Stimulated activated naive B cell treated with anti-CD40 and anti-IgM and Interleukin-4, amounts not matched to agents 10 μg/mL and 1 μg/mL and 100 μg/mL, for 72 hours (primary cell): ENCODE measurements around the gene METAP1.
"Not testable (repeated sequence)": the region's sequence is repeated elsewhere in the genome, so short reads cannot be mapped to it uniquely, and the experiment has no call there.

Experiments
- ATAC-seq, 2 donors: fragments of 150-1000 bp; cut with Tn5 transposase; replicated peaks; 2 replicates each; pipeline ENCODE4 v1.10.0; 2021; ENCODE audit warnings: moderate library complexity in 1 of 2
- DNase-seq: peaks from one replicate; pipeline ENCODE4 v3.0.0; 2021
- H3K27ac Mint-ChIP-seq: one replicate; pipeline ENCODE4 v1.8.0; 2022; ENCODE audit warnings: mild to moderate bottlenecking, mixed read lengths
- H3K27me3 Mint-ChIP-seq, 2 donors: one replicate each; pipeline ENCODE4 v1.8.0; 2022; ENCODE audit warnings: mixed read lengths in 2 of 2
- H3K36me3 Mint-ChIP-seq, 2 donors: one replicate each; pipeline ENCODE4 v1.8.0; 2022; ENCODE audit warnings: mixed read lengths in 2 of 2, mild to moderate bottlenecking in 1 of 2
- H3K4me1 Mint-ChIP-seq, 2 donors: one replicate each; pipeline ENCODE4 v1.8.0; 2022; ENCODE audit warnings: mixed read lengths in 2 of 2, mild to moderate bottlenecking in 1 of 2
- H3K4me3 Mint-ChIP-seq, 2 donors: one replicate each; pipeline ENCODE4 v1.8.0; 2022; ENCODE audit warnings: mild to moderate bottlenecking in 2 of 2, mixed read lengths in 2 of 2, moderate library complexity in 1 of 2
- H3K9me3 Mint-ChIP-seq, 2 donors: one replicate each; pipeline ENCODE4 v1.8.0; 2022; ENCODE audit warnings: mixed read lengths in 2 of 2, mild to moderate bottlenecking in 1 of 2

Gene METAP1

DNA sequence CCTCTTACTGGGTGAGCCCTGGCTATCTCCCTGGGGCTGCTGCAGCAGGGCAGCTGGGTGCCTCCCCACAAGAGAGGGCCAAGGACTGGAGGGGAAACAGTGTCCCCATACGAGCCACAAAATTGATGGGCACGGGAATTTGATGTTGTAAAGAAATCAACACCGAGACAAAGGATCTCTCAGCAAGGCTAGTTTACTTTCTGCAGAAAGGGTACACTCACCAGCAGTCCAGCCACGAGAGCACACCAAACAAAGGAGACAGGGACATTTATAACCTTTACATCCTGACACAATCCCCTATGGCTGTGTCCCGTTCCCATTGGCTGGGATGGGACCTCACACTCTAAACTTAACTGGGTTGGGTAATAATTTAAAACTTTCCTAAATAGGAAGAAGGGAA lies 25.9 kb downstream of the METAP1 start:
- H3K4me3 Mint-ChIP-seq: no peak overlapping the region
- peak overlapping the region; percentile 43 for H3K27ac Mint-ChIP-seq
- H3K4me1 Mint-ChIP-seq: peaks cover 35 to 62% of the 10 kb centered on the region in 2 donors
- no peak for ATAC-seq
- H3K36me3 Mint-ChIP-seq: peaks cover 32 to 46% of the 10 kb centered on the region in 2 donors
- H3K9me3 Mint-ChIP-seq: peaks cover 12 to 13% of the 10 kb centered on the region in 2 donors
- H3K27me3 Mint-ChIP-seq: no peaks in the 10 kb centered on the region
- DNase-seq: no peak

DNA sequence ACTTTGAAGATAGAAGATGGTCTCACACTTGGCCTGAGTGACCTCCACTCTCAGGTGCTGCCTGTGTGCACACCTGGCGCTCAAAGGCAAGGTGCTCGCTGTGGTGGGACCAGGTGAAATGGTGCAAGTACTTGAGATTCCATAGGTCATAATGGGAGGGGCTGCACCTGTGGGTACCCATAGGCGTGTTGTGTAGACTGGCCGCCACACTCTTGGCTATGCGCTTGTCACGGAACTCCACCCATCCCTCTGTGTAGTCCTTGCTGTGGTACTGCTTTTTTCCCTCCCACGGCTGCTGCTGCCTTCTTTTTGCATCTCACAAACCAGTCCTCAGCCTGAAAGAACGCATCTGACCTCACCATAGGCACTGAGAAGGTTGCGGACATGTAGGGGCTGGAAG lies 27.0 kb downstream of the METAP1 start:
- peaks cover 41 to 65% of the 10 kb centered on the region in 2 donors for H3K4me1 Mint-ChIP-seq
- H3K27ac Mint-ChIP-seq: no peak overlapping the region
- H3K9me3 Mint-ChIP-seq: peaks cover 12 to 13% of the 10 kb centered on the region in 2 donors
- ATAC-seq (no peak), DNase-seq (no peak)
- H3K4me3 Mint-ChIP-seq: no peak overlapping the region
- no peaks in the 10 kb centered on the region for H3K27me3 Mint-ChIP-seq
- peaks cover 32 to 42% of the 10 kb centered on the region in 2 donors for H3K36me3 Mint-ChIP-seq

DNA sequence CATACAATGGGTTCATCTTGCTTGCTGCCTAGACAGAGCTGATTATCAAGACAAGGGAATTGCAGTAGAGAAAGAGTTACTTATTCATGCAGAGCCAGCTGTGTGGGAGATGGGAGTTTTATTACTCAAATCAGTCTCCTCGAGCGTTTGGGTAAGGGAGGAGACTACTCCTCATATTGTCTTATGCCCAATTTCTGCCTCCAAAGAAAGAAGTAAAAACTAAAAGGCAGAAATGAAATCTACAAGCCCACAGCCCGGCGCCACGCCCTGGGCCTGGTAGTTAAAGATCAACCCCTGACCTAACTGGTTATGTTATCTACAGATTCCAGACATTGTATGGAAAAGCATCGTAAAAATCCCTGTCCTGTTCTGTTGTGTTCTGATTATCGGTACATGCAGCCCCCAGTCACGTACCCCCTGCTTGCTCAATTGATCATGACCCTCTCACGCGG lies 28.3 kb downstream of the METAP1 start:
- Mint-ChIP-seq H3K36me3 (peaks cover 30 to 40% of the 10 kb centered on the region in 2 donors), H3K4me1 (peaks cover 40 to 70% of the 10 kb centered on the region in 2 donors), H3K27ac (peak overlapping the region; percentile 56), H3K9me3 (peaks cover 12 to 13% of the 10 kb centered on the region in 2 donors)
- H3K27me3 Mint-ChIP-seq, DNase-seq, H3K4me3 Mint-ChIP-seq: not testable (repeated sequence)
- peak in 1 of 2 donors; percentile 60 for ATAC-seq

DNA sequence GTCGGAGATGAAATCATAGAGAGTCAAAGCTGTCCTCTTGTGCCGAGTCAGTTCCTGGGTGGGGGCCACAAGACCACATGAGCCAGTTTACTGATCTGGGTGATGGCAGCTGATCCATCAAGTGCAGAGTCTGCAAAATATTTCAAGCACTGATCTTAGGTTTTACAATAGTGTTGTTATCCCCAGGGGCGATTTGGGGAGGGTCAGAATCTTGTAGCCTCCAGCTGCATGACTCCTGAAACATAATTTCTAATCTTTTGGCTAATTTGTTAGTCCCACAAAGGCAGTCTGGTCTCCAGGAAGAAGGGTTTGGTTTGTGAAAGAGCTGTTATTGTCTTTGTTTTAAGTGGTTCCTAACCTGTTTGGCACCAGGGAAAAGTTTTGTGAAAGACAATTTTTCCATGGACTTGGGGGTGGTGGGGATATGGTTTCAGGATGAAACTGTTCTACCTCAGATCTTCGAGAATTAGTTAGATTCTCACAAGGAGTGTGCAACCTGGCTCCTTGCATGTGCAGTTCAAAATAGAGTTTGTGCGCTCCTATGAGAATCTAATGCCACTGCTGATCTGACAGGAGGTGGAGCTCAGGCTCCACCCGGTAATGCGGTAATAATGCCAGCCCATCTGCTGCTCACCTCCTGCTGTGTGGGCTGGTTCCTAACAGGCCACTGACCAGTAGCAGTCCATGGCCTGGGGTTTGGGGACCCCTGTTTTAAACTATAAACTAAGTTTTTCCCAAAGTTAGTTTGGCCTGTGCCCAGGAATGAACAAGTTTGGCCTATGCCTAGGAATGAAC lies 29.2 kb downstream of the METAP1 start:
- H3K27me3 Mint-ChIP-seq: no peaks in the 10 kb centered on the region
- peaks cover 44 to 77% of the 10 kb centered on the region in 2 donors for H3K4me1 Mint-ChIP-seq
- peaks cover 9% of the 10 kb centered on the region in 2 donors for H3K9me3 Mint-ChIP-seq
- no peak for ATAC-seq
- peak overlapping the region; percentile 27 for H3K27ac Mint-ChIP-seq
- peaks cover 27 to 39% of the 10 kb centered on the region in 2 donors for H3K36me3 Mint-ChIP-seq
- no peak overlapping the region for H3K4me3 Mint-ChIP-seq
- DNase-seq: no peak

DNA sequence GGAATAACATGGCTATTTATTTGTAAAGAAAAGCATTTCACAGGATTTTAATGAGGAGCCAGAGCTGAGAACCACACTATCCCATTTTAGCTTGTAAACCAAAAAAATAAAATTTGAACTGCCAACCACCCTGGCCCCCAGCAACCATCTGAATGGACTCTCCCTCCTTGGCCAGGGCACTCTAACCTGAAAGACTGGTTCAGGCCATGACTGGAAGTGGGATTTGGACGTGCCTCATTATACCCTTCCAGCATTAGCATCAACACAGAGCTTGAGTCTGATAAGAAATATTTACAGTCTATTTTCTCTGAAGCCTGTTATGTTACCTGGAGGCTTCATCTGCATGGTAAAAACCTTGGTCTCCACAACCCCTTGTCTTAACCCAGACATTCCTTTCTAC lies 30.0 kb downstream of the METAP1 start:
- DNase-seq (no peak), ATAC-seq (no peak)
- H3K4me3 Mint-ChIP-seq: no peak overlapping the region
- H3K9me3 Mint-ChIP-seq: peaks cover 8 to 9% of the 10 kb centered on the region in 2 donors
- no peak overlapping the region for H3K27ac Mint-ChIP-seq
- no peaks in the 10 kb centered on the region for H3K27me3 Mint-ChIP-seq
- H3K36me3 Mint-ChIP-seq: peaks cover 22 to 37% of the 10 kb centered on the region in 2 donors
- H3K4me1 Mint-ChIP-seq: peaks cover 51 to 85% of the 10 kb centered on the region in 2 donors

DNA sequence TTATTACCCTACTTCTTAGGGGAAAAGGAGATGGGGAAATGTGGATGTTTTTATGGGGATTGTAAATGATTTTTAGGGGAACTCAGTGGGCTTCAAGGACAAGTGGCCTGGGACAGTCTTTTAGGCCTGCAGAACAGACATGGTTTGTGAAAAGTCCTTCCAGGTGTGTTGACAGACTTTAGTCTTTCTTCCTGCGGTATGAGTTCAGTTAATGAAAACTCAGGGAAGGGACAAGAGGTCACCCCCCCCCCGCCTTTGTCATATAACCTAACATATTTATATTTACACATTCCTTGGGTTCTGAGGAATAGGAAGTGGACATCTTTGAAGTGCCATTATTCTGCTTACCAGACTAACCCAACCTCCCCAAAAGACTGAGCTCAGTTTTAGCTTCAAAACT lies 31.8 kb downstream of the METAP1 start:
- no peaks in the 10 kb centered on the region for H3K27me3 Mint-ChIP-seq
- H3K4me3 Mint-ChIP-seq: no peak overlapping the region
- H3K4me1 Mint-ChIP-seq: peaks cover 43 to 76% of the 10 kb centered on the region in 2 donors
- DNase-seq (no peak), ATAC-seq (no peak)
- peaks cover 0 to 1% of the 10 kb centered on the region in 2 donors for H3K9me3 Mint-ChIP-seq
- no peak overlapping the region for H3K27ac Mint-ChIP-seq
- peaks cover 7 to 24% of the 10 kb centered on the region in 2 donors for H3K36me3 Mint-ChIP-seq

DNA sequence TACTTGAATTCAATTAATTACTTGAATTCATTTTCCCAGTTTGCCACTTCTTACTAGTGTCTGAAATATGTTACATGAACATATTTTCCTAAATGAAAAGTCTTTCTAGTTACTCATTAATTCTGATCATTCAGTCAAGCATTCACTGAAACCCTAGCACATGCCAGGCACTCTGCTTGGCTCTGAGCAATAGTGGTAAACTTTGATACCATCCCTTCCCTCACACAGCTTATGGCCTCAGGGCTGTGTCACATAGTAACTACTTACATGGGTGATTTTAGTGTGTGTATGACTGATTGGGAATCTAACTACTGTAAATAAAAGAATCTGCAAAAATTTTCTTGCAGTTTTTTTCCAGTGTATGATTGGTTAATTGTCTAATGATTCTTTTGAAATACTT lies 32.7 kb downstream of the METAP1 start:
- Mint-ChIP-seq H3K36me3 (peaks cover 3 to 17% of the 10 kb centered on the region in 2 donors), H3K9me3 (peaks cover 0 to 1% of the 10 kb centered on the region in 2 donors), H3K4me1 (peaks cover 39 to 67% of the 10 kb centered on the region in 2 donors), H3K27me3 (no peaks in the 10 kb centered on the region), H3K27ac (no peak overlapping the region), H3K4me3 (no peak overlapping the region)
- ATAC-seq (peak; percentile 86 to 92), DNase-seq (no peak)

DNA sequence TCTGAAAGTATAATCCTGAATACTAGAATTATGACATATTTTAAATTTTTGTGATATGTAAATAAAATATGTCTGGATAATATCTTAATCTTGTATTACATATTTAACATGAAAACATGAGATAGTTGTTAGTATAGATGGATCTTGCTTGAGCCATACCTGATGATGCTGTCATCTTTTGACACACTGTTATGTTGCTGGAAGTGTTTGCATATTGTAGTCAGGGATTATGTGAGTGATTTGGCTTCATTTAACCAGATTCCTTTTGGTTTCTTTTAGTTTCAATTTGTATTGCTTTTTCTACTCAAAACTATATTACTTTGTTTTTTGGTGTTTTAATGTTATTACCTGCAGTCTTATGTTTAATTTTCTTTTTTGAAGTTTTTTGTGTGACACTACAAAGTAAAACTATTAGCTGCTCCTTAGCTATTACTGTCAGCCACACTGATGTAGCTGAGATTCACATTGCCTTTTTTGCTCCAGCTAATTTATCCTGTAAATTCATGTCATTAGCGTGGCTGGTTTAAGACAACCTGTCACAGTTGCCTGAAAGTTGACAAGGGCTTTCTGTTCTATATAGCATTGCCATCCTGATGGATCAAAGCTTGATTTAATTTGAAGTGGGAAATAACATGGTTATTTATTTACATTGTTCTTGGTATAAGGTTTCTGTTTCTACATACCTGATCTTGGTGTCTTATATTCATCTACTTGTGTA lies 33.7 kb downstream of the METAP1 start:
- no peaks in the 10 kb centered on the region for H3K9me3 Mint-ChIP-seq
- H3K36me3 Mint-ChIP-seq: peaks cover 10 to 23% of the 10 kb centered on the region in 2 donors
- no peak for DNase-seq
- H3K27ac Mint-ChIP-seq: peak overlapping the region; percentile 65
- H3K4me3 Mint-ChIP-seq: no peak overlapping the region
- peaks cover 33 to 57% of the 10 kb centered on the region in 2 donors for H3K4me1 Mint-ChIP-seq
- ATAC-seq: no peak
- no peaks in the 10 kb centered on the region for H3K27me3 Mint-ChIP-seq

DNA sequence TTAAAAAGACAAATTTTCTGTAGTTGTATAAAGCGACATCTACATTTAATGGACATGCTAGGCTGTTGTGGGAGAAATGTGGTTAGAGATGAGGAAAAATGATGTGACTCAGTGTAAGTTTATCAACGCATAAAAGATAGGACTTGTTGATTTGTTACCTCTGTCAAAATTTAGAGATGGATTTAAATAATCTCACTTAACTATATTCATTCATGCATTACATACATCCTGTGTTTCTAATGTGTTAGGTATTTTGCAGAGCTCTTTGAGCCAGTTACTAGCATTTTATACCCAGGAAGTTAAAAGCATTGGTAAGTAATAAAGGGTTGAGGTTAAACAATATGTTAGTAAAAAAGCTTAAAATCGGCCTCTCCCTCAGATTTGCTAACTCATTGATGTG lies 34.3 kb downstream of the METAP1 start:
- H3K27ac Mint-ChIP-seq: peak overlapping the region; percentile 65
- H3K4me1 Mint-ChIP-seq: peaks cover 27 to 51% of the 10 kb centered on the region in 2 donors
- no peak for DNase-seq
- H3K4me3 Mint-ChIP-seq: no peak overlapping the region
- no peaks in the 10 kb centered on the region for H3K9me3 Mint-ChIP-seq
- H3K36me3 Mint-ChIP-seq: peaks cover 13 to 23% of the 10 kb centered on the region in 2 donors
- no peak for ATAC-seq
- no peaks in the 10 kb centered on the region for H3K27me3 Mint-ChIP-seq

DNA sequence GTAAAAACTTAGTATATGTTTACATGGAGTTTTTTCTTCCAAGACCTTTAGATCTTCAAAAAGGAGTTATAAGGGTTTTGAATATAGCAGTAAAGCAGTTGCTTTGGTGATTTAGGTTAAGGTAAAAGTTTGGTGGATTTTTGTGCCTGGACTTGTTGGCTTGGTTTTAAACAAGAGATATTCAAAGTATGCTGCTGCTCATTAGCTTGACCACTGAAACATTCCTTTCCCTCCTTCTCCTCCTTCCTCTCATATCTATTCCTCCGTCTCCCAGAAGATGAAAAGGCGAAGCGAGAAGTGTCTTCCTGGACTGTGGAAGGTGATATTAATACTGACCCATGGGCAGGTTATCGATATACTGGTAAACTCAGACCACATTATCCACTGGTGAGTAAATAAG lies 38.4 kb downstream of the METAP1 start:
- DNase-seq: no peak
- peaks cover 13 to 16% of the 10 kb centered on the region in 2 donors for H3K4me1 Mint-ChIP-seq
- ATAC-seq: no peak

DNA sequence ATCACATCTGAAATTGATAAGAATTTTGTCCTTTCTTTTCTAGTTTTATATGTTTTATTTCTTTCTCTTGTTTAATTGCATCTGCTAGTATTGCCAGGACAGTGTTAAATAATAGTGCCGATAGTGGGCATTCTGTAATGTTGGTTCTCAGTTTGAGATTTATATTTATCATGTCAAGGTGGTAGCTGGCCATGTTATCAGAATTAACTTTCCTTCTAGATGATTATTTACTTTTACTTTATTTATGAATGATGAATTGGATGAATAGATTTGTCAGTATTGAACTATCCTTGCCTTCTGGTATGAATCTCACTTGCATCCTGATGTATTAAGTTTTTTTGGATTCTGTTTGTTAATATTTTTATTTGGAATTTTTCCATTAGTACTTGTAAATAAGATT lies 42.7 kb downstream of the METAP1 start:
- Mint-ChIP-seq H3K4me1 (peaks cover 3% of the 10 kb centered on the region in 2 donors), H3K36me3 (peaks cover 28 to 42% of the 10 kb centered on the region in 2 donors), H3K27me3 (no peaks in the 10 kb centered on the region), H3K9me3 (no peaks in the 10 kb centered on the region), H3K27ac (no peak overlapping the region), H3K4me3 (no peak overlapping the region)
- no peak for ATAC-seq
- DNase-seq: no peak

More for the DNA sequence above, 38.4 kb downstream of the METAP1 start:
- no peaks in the 10 kb centered on the region for H3K27me3 Mint-ChIP-seq
- H3K27ac Mint-ChIP-seq: no peak overlapping the region
- no peaks in the 10 kb centered on the region for H3K9me3 Mint-ChIP-seq
- no peak overlapping the region for H3K4me3 Mint-ChIP-seq
- H3K36me3 Mint-ChIP-seq: peaks cover 22 to 46% of the 10 kb centered on the region in 2 donors

DNA sequence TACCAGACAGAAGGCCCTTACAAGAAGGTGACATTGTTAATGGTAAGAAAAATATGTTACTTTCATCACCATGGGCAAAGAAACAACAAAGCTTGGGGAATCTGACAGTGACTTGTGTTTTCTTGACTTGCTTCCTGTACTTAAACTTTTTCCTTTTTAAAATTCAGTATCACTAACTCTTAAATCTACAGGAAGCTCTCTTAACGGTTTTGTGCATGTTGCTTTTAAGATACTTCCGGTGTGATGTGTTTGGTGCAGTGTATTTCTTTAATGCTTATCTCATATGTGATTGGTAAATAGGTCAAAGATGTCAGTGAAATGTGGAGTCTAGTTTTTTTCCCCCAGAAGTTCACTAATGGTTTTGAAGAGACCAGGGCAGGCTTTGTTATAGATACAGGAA lies 47.8 kb downstream of the METAP1 start:
- Mint-ChIP-seq H3K9me3 (no peaks in the 10 kb centered on the region), H3K4me3 (no peak overlapping the region), H3K27ac (peak overlapping the region; percentile 10), H3K4me1 (peaks cover 7 to 15% of the 10 kb centered on the region in 2 donors), H3K27me3 (no peaks in the 10 kb centered on the region), H3K36me3 (peaks cover 24 to 42% of the 10 kb centered on the region in 2 donors)
- DNase-seq (no peak), ATAC-seq (no peak)

DNA sequence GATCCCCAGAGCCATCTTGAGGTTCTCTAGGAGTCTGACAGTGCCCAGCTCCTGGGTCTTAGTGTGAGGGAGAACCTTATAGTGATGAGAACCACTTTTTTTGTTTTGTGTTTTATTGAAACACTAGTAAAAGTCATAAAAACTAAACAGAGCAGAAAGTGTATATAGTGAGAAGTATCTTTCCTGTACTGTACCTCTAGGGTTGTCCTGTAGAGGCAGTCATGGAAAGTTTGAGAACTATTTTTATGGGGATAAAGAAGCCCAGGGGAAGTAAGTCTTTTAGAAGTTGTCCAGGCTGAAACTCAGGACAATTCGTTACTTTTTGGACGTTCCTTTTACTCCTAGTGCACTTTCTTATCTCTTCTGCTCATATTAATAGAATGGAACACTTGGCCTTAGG lies 52.2 kb downstream of the METAP1 start:
- H3K36me3 Mint-ChIP-seq: peaks cover 30 to 59% of the 10 kb centered on the region in 2 donors
- no peaks in the 10 kb centered on the region for H3K9me3 Mint-ChIP-seq
- ATAC-seq (no peak), DNase-seq (no peak)
- no peak overlapping the region for H3K4me3 Mint-ChIP-seq
- H3K4me1 Mint-ChIP-seq: peaks cover 15 to 20% of the 10 kb centered on the region in 2 donors
- peak overlapping the region; percentile 38 for H3K27ac Mint-ChIP-seq
- H3K27me3 Mint-ChIP-seq: no peaks in the 10 kb centered on the region

DNA sequence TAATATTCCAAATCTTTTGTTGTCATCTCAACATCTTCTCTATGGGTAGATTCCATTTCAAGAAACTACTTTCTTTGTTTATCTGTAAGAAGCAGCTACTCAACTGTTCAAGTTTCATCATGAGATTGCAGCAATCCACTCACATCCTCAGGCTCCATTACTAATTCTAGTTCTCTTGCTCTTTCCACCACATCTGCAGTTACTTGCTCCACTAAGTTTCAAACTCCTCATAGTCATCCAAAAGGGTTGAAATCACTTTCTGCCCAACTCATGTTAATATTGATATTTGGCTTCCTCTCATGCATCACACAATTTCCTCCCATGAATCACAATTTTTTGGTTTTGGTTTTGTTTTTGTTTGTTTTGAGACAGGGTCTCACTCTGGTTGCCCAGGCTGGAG lies 57.4 kb downstream of the METAP1 start:
- no peak for DNase-seq
- ATAC-seq: no peak
- H3K4me3 Mint-ChIP-seq: no peak overlapping the region
- H3K9me3 Mint-ChIP-seq: no peaks in the 10 kb centered on the region
- H3K4me1 Mint-ChIP-seq: peaks cover 14 to 20% of the 10 kb centered on the region in 2 donors
- peaks cover 22 to 50% of the 10 kb centered on the region in 2 donors for H3K36me3 Mint-ChIP-seq
- H3K27me3 Mint-ChIP-seq: no peaks in the 10 kb centered on the region
- H3K27ac Mint-ChIP-seq: peak overlapping the region; percentile 3
